Dedifferentiated amniotic fluid mesenchymal stem cell (primary cell): ENCODE results near the gene PSMB7.
"Not testable (repeated sequence)": the region's sequence is repeated elsewhere in the genome, so short reads cannot be mapped to it uniquely, and the experiment has no call there.

Experiments
- DNase-seq: peaks from one replicate; pipeline ENCODE4 v3.0.0-alpha.2; 2016; ENCODE audit errors: extremely low spot score

Gene PSMB7

GRCh38 chr9:124443625-124444024, 28.4 kb upstream of the PSMB7 start:
- DNase-seq: no peak

GRCh38 chr9:124442826-124443225, 27.6 kb upstream of the PSMB7 start:
- no peak for DNase-seq

GRCh38 chr9:124442379-124442778, 27.1 kb upstream of the PSMB7 start:
- no peak for DNase-seq

- no peak for DNase-seq
Observed at GRCh38 chr9:124441291-124441690, 26.0 kb upstream of the PSMB7 start.

- DNase-seq: no peak
Observed at GRCh38 chr9:124440786-124441185, 25.5 kb upstream of the PSMB7 start.

- DNase-seq: no peak
Observed at GRCh38 chr9:124439686-124440243, 24.5 kb upstream of the PSMB7 start.

GRCh38 chr9:124439086-124439485, 23.8 kb upstream of the PSMB7 start:
- no peak for DNase-seq

- DNase-seq: no peak
Observed at GRCh38 chr9:124438091-124438490, 22.8 kb upstream of the PSMB7 start.

GRCh38 chr9:124437086-124437485, 21.8 kb upstream of the PSMB7 start:
- DNase-seq: no peak

GRCh38 chr9:124436320-124436719, 21.1 kb upstream of the PSMB7 start:
- DNase-seq: no peak

GRCh38 chr9:124429530-124429867, 14.3 kb upstream of the PSMB7 start:
- no peak for DNase-seq

GRCh38 chr9:124428751-124429529, 13.7 kb upstream of the PSMB7 start:
- no peak for DNase-seq

- no peak for DNase-seq
Observed at GRCh38 chr9:124427281-124427680, 12.0 kb upstream of the PSMB7 start.

GRCh38 chr9:124426361-124426760, 11.1 kb upstream of the PSMB7 start:
- no peak for DNase-seq

GRCh38 chr9:124425733-124426132, 10.5 kb upstream of the PSMB7 start:
- DNase-seq: not testable (repeated sequence)

- DNase-seq: no peak
Observed at GRCh38 chr9:124423591-124423990, 8.3 kb upstream of the PSMB7 start.

GRCh38 chr9:124423155-124423554, 7.9 kb upstream of the PSMB7 start:
- no peak for DNase-seq

- no peak for DNase-seq
Observed at GRCh38 chr9:124420991-124421543, 5.8 kb upstream of the PSMB7 start.

- no peak for DNase-seq
Observed at GRCh38 chr9:124419832-124420489, 4.7 kb upstream of the PSMB7 start.

GRCh38 chr9:124415852-124416484, 726 bp upstream of the PSMB7 start:
- DNase-seq: no peak

GRCh38 chr9:124414612-124415011, 630 bp downstream of the PSMB7 start:
- DNase-seq: no peak

- no peak for DNase-seq
Observed at GRCh38 chr9:124412228-124412575, 3.0 kb downstream of the PSMB7 start.
